IMR-90 (cell line): ENCODE measurements around the gene MEGF11. TPM values are rescaled to one million over a fixed set of nuclear protein-coding genes. Genes with fewer than 3 reads are reported as not detected.

ENCODE experiments used
- ATAC-seq: fragments of 200-7000 bp; cut with Tn5 transposase; 2 replicates; pipeline ENCODE4 v1.9.1; 2020; ENCODE audit warnings: low read depth, mild to moderate bottlenecking, moderate library complexity
- BruUV-seq: library from RNA; stranded (reverse); fragments of 400-500 nt; replicated peaks from 2 replicates; lab custom pipeline; 2021; lab: Mats Ljungman, UMichigan
- CTCF ChIA-PET: fragments of 300-600 bp; formaldehyde crosslinking; extraction: SDS; loops from one replicate; lab custom pipeline; 2021; ENCODE audit warnings: antibody characterized with exemption; lab: Yijun Ruan, JAX
- POLR2A ChIA-PET: fragments of 300-600 bp; sonication (Branson Sonifier 250); formaldehyde crosslinking; loops from one replicate; lab custom pipeline; 2022; ENCODE audit warnings: antibody characterized with exemption; ENCODE audit not compliant: unreplicated experiment; lab: Charles Lee
- DNase-seq: peaks from one replicate; pipeline ENCODE4 v3.0.0; 2013
- H2AFZ ChIP-seq: replicated peaks from 2 replicates; pipeline ENCODE3; 2013; ENCODE audit warnings: low read length, mild to moderate bottlenecking; ENCODE audit not compliant: poor library complexity
- H2AK5ac ChIP-seq: 2 replicates; pipeline ENCODE4 v1.6.1; 2013; ENCODE audit warnings: low read depth, low read length, inconsistent platforms
- H2AK9ac ChIP-seq: replicated peaks from 2 replicates; pipeline ENCODE3; 2013; ENCODE audit warnings: mild to moderate bottlenecking, low read depth, low read length, moderate library complexity; ENCODE audit not compliant: poor library complexity
- H2BK120ac ChIP-seq: 2 replicates; pipeline ENCODE4 v1.6.1; 2013; ENCODE audit warnings: low read depth, low read length, inconsistent platforms
- H2BK15ac ChIP-seq: 3 replicates; pipeline ENCODE4 v1.6.1; 2013; ENCODE audit warnings: low read depth, low read length, inconsistent platforms
- H2BK20ac ChIP-seq: 2 replicates; pipeline ENCODE4 v1.6.1; 2013; ENCODE audit warnings: low read depth, mild to moderate bottlenecking, inconsistent platforms, low read length, moderate library complexity
- H2BK5ac ChIP-seq: 2 replicates; pipeline ENCODE4 v1.6.1; 2013; ENCODE audit warnings: mild to moderate bottlenecking, low read depth, low read length, inconsistent platforms; ENCODE audit not compliant: poor library complexity, severe bottlenecking
- H3K14ac ChIP-seq: replicated peaks from 2 replicates; pipeline ENCODE4 v1.6.1; 2013; ENCODE audit warnings: low read depth, low read length, inconsistent platforms
- H3K18ac ChIP-seq: 2 replicates; pipeline ENCODE4 v1.6.1; 2013; ENCODE audit warnings: low read depth, low read length, control low read depth
- H3K23ac ChIP-seq: 2 replicates; pipeline ENCODE4 v1.6.1; 2013; ENCODE audit warnings: low read depth, low read length, inconsistent platforms
- H3K27ac ChIP-seq: 2 replicates; pipeline ENCODE4 v1.5.1; 2013; ENCODE audit warnings: mild to moderate bottlenecking, control low read depth, low read length; ENCODE audit not compliant: insufficient read depth
- H3K27me3 ChIP-seq: 2 replicates; pipeline ENCODE4 v1.6.1; 2013; ENCODE audit warnings: low read length; ENCODE audit not compliant: control insufficient read depth, insufficient read depth
- H3K36me3 ChIP-seq: 2 replicates; pipeline ENCODE4 v1.6.1; 2013; ENCODE audit warnings: low read length, mixed read lengths; ENCODE audit not compliant: control insufficient read depth, insufficient read depth
- H3K4ac ChIP-seq: 2 replicates; pipeline ENCODE4 v1.6.1; 2013; ENCODE audit warnings: low read depth, low read length, inconsistent platforms
- H3K4me1 ChIP-seq: 2 replicates; pipeline ENCODE4 v1.6.1; 2013; ENCODE audit warnings: low read length, mixed read lengths; ENCODE audit not compliant: control insufficient read depth, insufficient read depth
- H3K4me2 ChIP-seq: 2 replicates; pipeline ENCODE4 v1.6.1; 2013; ENCODE audit warnings: low read depth, mild to moderate bottlenecking, control low read depth, low read length, moderate library complexity
- H3K4me3 ChIP-seq: 2 replicates; pipeline ENCODE4 v1.5.1; 2013; ENCODE audit warnings: low read depth, mild to moderate bottlenecking, control low read depth, low read length, moderate library complexity; ENCODE audit not compliant: insufficient read depth
- H3K56ac ChIP-seq: 2 replicates; pipeline ENCODE4 v1.6.1; 2013; ENCODE audit warnings: low read length, inconsistent platforms; ENCODE audit not compliant: insufficient read depth; ENCODE audit errors: extremely low read depth
- H3K79me1 ChIP-seq, 2 experiments: 2 replicates each; pipeline ENCODE4 v1.6.1; 2013; ENCODE audit warnings: low read length in 2 of 2, inconsistent platforms in 1 of 2, low read depth in 1 of 2
- H3K9ac ChIP-seq: 2 replicates; pipeline ENCODE4 v1.6.1; 2013; ENCODE audit warnings: low read depth, low read length, control low read depth
- H3K9me1 ChIP-seq: 2 replicates; pipeline ENCODE4 v1.6.1; 2013; ENCODE audit warnings: low read length, inconsistent platforms; ENCODE audit not compliant: insufficient read depth
- H3K9me3 ChIP-seq: 2 replicates; pipeline ENCODE4 v1.6.1; 2013; ENCODE audit warnings: low read length; ENCODE audit not compliant: control insufficient read depth, insufficient read depth
- H4K20me1 ChIP-seq: 2 replicates; pipeline ENCODE4 v1.6.1; 2013; ENCODE audit warnings: low read length, inconsistent platforms; ENCODE audit not compliant: insufficient read depth
- H4K5ac ChIP-seq: 2 replicates; pipeline ENCODE4 v1.6.1; 2013; ENCODE audit warnings: mild to moderate bottlenecking, low read depth, low read length, control low read depth
- H4K8ac ChIP-seq, 2 experiments: 2 replicates each; pipeline ENCODE4 v1.6.1; 2013; ENCODE audit warnings: low read depth in 2 of 2, low read length in 2 of 2, control low read depth in 1 of 2, inconsistent platforms in 1 of 2
- H4K91ac ChIP-seq: 2 replicates; pipeline ENCODE4 v1.6.1; 2013; ENCODE audit warnings: low read depth, low read length, inconsistent platforms; ENCODE audit not compliant: insufficient read depth
- NFE2L2 ChIP-seq: fragments of 150-350 bp; IDR thresholded peaks from 2 replicates; pipeline ENCODE4 v1.6.1; 2016; ENCODE audit warnings: low read depth, mild to moderate bottlenecking, low read length
- RCOR1 ChIP-seq: IDR thresholded peaks from 2 replicates; pipeline ENCODE4 v1.6.1; 2012; ENCODE audit warnings: mild to moderate bottlenecking, low read length, improper control_type of control experiment; ENCODE audit not compliant: insufficient replicate concordance
- WGBS, 2 experiments: methylation state at CpG; one replicate each; pipeline versions ENCODE4 v1.1.5 to v1.1.7; 2013; ENCODE audit warnings: missing lambda C conversion rate in 2 of 2; ENCODE audit not compliant: insufficient read length in 1 of 2; ENCODE audit errors: extremely low coverage in 2 of 2; 5-methylcytosine and 5-hydroxymethylcytosine counted together
- dilution Hi-C: fragments of 300-500 bp; cut with HindIII; formaldehyde crosslinking; loops from one replicate; pipeline ENCODE4 v1.14.3; 2018; ENCODE audit warnings: low sequenced_read_pairs; ENCODE audit not compliant: unreplicated experiment
- in situ Hi-C: fragments of 300-500 bp; cut with MboI; formaldehyde crosslinking; loops from 3 replicates; pipeline ENCODE4 v1.14.3; 2019; ENCODE audit warnings: low sequenced_read_pairs, inconsistent platforms, mixed read lengths
- intact Hi-C: fragments of 100-400 bp; cut with micrococcal nuclease; formaldehyde crosslinking; loops from 2 replicates; pipeline ENCODE4 v1.10.0; 2022
- polyA plus RNA-seq, 3 experiments: library from polyadenylated mRNA; depleted of rRNA; stranded (reverse); fragments of >200 nt; gene quantifications; 2 replicates each; pipeline ENCODE4 v1.2.3, GENCODE V29; 2012; ENCODE audit warnings: low replicate concordance in 1 of 3
- total RNA-seq: library from RNA; depleted of rRNA; stranded (reverse); fragments of >200 nt; gene quantifications from 2 replicates; pipeline ENCODE4 v1.2.3, GENCODE V29; 2012

The MEGF11 gene
- total and polyA plus RNA-seq, 2 of the 4 experiments (the other 2 are of a cell fraction): not detected

DNA sequence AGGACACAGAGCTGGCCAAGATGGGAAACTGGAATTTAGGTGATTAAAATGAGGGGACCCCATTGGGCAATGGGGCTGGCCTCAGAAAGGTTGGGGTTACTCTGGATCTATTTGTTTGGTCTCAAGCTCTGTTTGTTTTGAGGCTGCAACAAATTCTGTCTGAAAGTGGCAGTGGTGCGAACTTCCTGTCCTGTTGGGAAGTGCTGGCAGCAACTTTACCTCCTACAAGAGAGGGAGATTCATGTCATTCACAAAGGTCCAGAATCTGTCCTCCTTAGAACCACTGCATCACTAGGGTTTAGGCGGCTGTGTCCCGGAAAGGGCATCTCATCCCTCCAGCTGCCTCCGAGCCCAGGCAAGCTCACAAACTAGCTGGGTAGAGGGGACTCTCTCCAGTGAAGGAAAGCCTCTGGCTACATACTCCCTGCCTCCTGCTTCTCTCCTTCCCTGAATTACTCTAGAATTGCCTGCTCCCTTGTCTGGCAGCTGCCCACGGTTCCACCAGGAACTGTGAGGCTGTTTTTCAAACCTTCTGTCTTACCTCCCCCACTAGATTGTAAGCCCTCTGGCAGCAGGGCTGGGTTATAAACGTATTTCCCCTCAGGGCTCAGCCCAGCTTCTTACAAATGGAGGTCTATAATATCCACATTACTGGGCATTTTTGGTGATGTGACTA is 23.6 kb downstream of the MEGF11 start:
- no CpG with 5 or more reads among the region's 6 CpGs for WGBS, 2 experiments

More for the DNA sequence above, 23.6 kb downstream of the MEGF11 start:
- H3K18ac ChIP-seq: no peak overlapping the region
- no peak overlapping the region for H2AK9ac ChIP-seq
- TF ChIP-seq NFE2L2: no peak
- TF ChIP-seq RCOR1: no peak
- H4K5ac ChIP-seq: no peak overlapping the region
- H4K20me1 ChIP-seq: no peaks in the 10 kb centered on the region
- dilution Hi-C loops (no loop called here), intact Hi-C loops (no loop called here), in situ Hi-C loops (no loop called here)
- H3K4me1 ChIP-seq: no peaks in the 10 kb centered on the region
- H3K36me3 ChIP-seq: no peaks in the 10 kb centered on the region
- ChIA-PET CTCF (no interaction called here), POLR2A (no interaction called here)
- no peaks in the 10 kb centered on the region for H3K79me1 ChIP-seq
- H4K8ac ChIP-seq: no peak overlapping the region
- H2BK5ac ChIP-seq: no peak overlapping the region
- H3K23ac ChIP-seq: no peak overlapping the region
- no peaks in the 10 kb centered on the region for H3K9me3 ChIP-seq
- H2BK15ac ChIP-seq: no peak overlapping the region
- H3K9me1 ChIP-seq: no peaks in the 10 kb centered on the region
- no peak for DNase-seq
- H4K91ac ChIP-seq: no peak overlapping the region
- no peak overlapping the region for H2AK5ac ChIP-seq
- no peak for ATAC-seq
- peaks cover 36% of the 10 kb centered on the region for H3K27me3 ChIP-seq
- no peak overlapping the region for H2BK120ac ChIP-seq
- H3K56ac ChIP-seq: no peak overlapping the region
- BruUV-seq: no TSS peak
- no peak overlapping the region for H3K9ac ChIP-seq
- no peak overlapping the region for H3K14ac ChIP-seq
- no peak overlapping the region for H3K4ac ChIP-seq
- no peak overlapping the region for H3K27ac ChIP-seq
- no peak overlapping the region for H3K4me2 ChIP-seq
- no peak overlapping the region for H2AFZ ChIP-seq
- no peak overlapping the region for H3K4me3 ChIP-seq
- H2BK20ac ChIP-seq: no peak overlapping the region
